Panc1 (cell line): ENCODE measurements around the gene FAM216A. TPM values are rescaled to one million over a fixed set of nuclear protein-coding genes. Genes with fewer than 3 reads are reported as not detected.

Experiments
- ATAC-seq: fragments of 200-7000 bp; cut with Tn5 transposase; 2 replicates; pipeline ENCODE4 v1.9.1; 2020; ENCODE audit warnings: mild to moderate bottlenecking, moderate library complexity
- BruUV-seq: library from RNA; stranded (reverse); fragments of 400-500 nt; replicated peaks from 2 replicates; lab custom pipeline; 2021; lab: Mats Ljungman, UMichigan
- CTCF ChIA-PET: fragments of 300-600 bp; sonication (Branson Sonifier 250); formaldehyde crosslinking; loops from one replicate; lab custom pipeline; 2022; ENCODE audit warnings: antibody characterized with exemption; lab: Charles Lee
- POLR2A ChIA-PET: fragments of 300-600 bp; sonication (Branson Sonifier 250); formaldehyde crosslinking; loops from one replicate; lab custom pipeline; 2022; ENCODE audit warnings: antibody characterized with exemption; lab: Charles Lee
- DNase-seq: peaks from one replicate; pipeline ENCODE4 v3.0.0-alpha.2; 2010; ENCODE audit warnings: low read depth, low spot score
- H3K27ac ChIP-seq: 2 replicates; pipeline ENCODE4 v1.5.1; 2011; ENCODE audit warnings: mild to moderate bottlenecking, low read length, inconsistent platforms
- H3K27me3 ChIP-seq: fragments of 200-500 bp; sonication (Bioruptor generic); 2 replicates; pipeline ENCODE4 v1.6.0; 2014; ENCODE audit warnings: low read length, inconsistent platforms; ENCODE audit not compliant: control insufficient read depth, insufficient read depth
- H3K36me3 ChIP-seq: fragments of 200-500 bp; sonication (Bioruptor generic); 2 replicates; pipeline ENCODE4 v1.5.1; 2014; ENCODE audit warnings: inconsistent platforms, mild to moderate bottlenecking, low read length, moderate library complexity; ENCODE audit not compliant: control insufficient read depth, insufficient read depth
- H3K4me1 ChIP-seq: 2 replicates; pipeline ENCODE4 v1.5.1; 2011; ENCODE audit warnings: inconsistent platforms, mild to moderate bottlenecking, low read length, moderate library complexity; ENCODE audit not compliant: control insufficient read depth, insufficient read depth
- H3K4me3 ChIP-seq, 2 experiments: 2 replicates each; pipeline ENCODE4 v1.5.1; 2011 to 2012; ENCODE audit warnings: low read depth in 2 of 2, low read length in 2 of 2, mild to moderate bottlenecking in 2 of 2, inconsistent platforms in 1 of 2, moderate library complexity in 1 of 2
- H3K9me3 ChIP-seq: fragments of 200-500 bp; sonication (Bioruptor generic); 2 replicates; pipeline ENCODE4 v1.5.1; 2014; ENCODE audit warnings: low read depth, mild to moderate bottlenecking, inconsistent platforms, low read length, moderate library complexity; ENCODE audit not compliant: control insufficient read depth, insufficient read depth
- CTCF ChIP-seq: fragments of 450-650 bp; IDR thresholded peaks from 2 replicates; pipeline ENCODE4 v1.5.1; 2017; ENCODE audit warnings: mild to moderate bottlenecking
- POLR2AphosphoS5 ChIP-seq: IDR thresholded peaks from 2 replicates; pipeline ENCODE4 v1.6.1; 2012; ENCODE audit warnings: mild to moderate bottlenecking, low read depth, low read length, moderate library complexity
- REST ChIP-seq, 2 experiments: IDR thresholded peaks; 2 replicates each; pipeline ENCODE4 v1.6.1; 2011 to 2012; ENCODE audit warnings: low read depth in 2 of 2, control low read depth in 1 of 2, low read length in 1 of 2, mild to moderate bottlenecking in 1 of 2, moderate library complexity in 1 of 2; ENCODE audit not compliant: insufficient read depth in 1 of 2
- SIN3A ChIP-seq: IDR thresholded peaks from 2 replicates; pipeline ENCODE4 v1.6.1; 2012; ENCODE audit warnings: low read depth, mild to moderate bottlenecking, low read length, moderate library complexity, borderline replicate concordance; ENCODE audit not compliant: insufficient read depth
- TCF7L2 ChIP-seq: IDR thresholded peaks from 2 replicates; pipeline ENCODE4 v1.6.1; 2011; ENCODE audit warnings: mild to moderate bottlenecking, low read depth, low read length, inconsistent platforms
- in situ Hi-C: cut with HindIII; loops from 2 replicates; pipeline ENCODE4 v1.10.0; 2016; ENCODE audit warnings: low sequenced_read_pairs, low pct_unique_long_range_greater_than_20kb
- intact Hi-C: fragments of 100-400 bp; cut with micrococcal nuclease; formaldehyde crosslinking; loops from one replicate; pipeline ENCODE4 v1.10.0; 2022; ENCODE audit not compliant: unreplicated experiment
- total RNA-seq: library from RNA; stranded (reverse); gene quantifications from one replicate; pipeline ENCODE4 v1.2.1, GENCODE V29; 2021; ENCODE audit not compliant: unreplicated experiment

Gene FAM216A
- total RNA-seq, 1 experiment from 2014 or later: 22.3 TPM

- no peak for TF ChIP-seq SIN3A
- no peak for TF ChIP-seq POLR2AphosphoS5
- no peak for TF ChIP-seq CTCF
- no peak for TF ChIP-seq REST (IDR thresholded peaks at IDR 0.05; ENCODE audit: insufficient read depth in 1 of 2, low read depth in 2 of 2, low read length in 1 of 2)
- TF ChIP-seq TCF7L2: no peak
- ChIA-PET POLR2A (no interaction called here), CTCF (interaction anchor here (0.7 kb wide), 1 partner anchor 33 kb away, joined by 4 read pairs; the partner anchor contains the start of genes FAM216A and GPN3)
- H3K4me1 ChIP-seq: peaks cover 19% of the 10 kb centered on the region
- H3K36me3 ChIP-seq: peaks cover 11% of the 10 kb centered on the region
- intact Hi-C loops (no loop called here), in situ Hi-C loops (loop anchor here (5.0 kb wide), 1 partner anchor 34 kb away; the partner anchor contains the start of genes FAM216A and GPN3)
- H3K27ac ChIP-seq: peak overlapping the region; percentile 97
- BruUV-seq: TSS peak; percentile 78
- H3K4me3 ChIP-seq: peak overlapping the region; percentile 91 to 99
- DNase-seq (no peak), ATAC-seq (peak; percentile 61)
- no peaks in the 10 kb centered on the region for H3K27me3 ChIP-seq
- no peaks in the 10 kb centered on the region for H3K9me3 ChIP-seq
Measured at GRCh38 chr12:110501399-110501751, 32.7 kb downstream of the FAM216A start.

- Histone ChIP-seq H3K4me3 (peak within 1 kb of the TSS; percentile 91 to 99), H3K27me3 (no peaks in the 10 kb centered on the region), H3K4me1 (peaks cover 19% of the 10 kb centered on the region), H3K27ac (peak within 1 kb of the TSS; percentile 97), H3K9me3 (no peaks in the 10 kb centered on the region), H3K36me3 (peaks cover 6% of the 10 kb centered on the region)
- 0 out of 2 replicates have a peak, but pooled peaks have one; percentile 40 for TF ChIP-seq SIN3A
- peak in 1 of 2 experiments; percentile 63; a peak in 1 of 4 replicates for TF ChIP-seq REST (IDR thresholded peaks at IDR 0.05; ENCODE audit: insufficient read depth in 1 of 2, low read depth in 2 of 2, low read length in 1 of 2)
- no peak for TF ChIP-seq CTCF
- peak; percentile 82 for TF ChIP-seq POLR2AphosphoS5
- no peak for TF ChIP-seq TCF7L2
- POLR2A ChIA-PET: no interaction called here
- intact Hi-C loops (no loop called here), in situ Hi-C loops (loop anchor here (5.0 kb wide), 1 partner anchor 35 kb away; the partner anchor contains the start of genes FAM216A and GPN3)
- ATAC-seq (peak; percentile 97), DNase-seq (peak; percentile 87)
- CTCF ChIA-PET: no interaction called here
- TSS peak; percentile 93 for BruUV-seq
Measured at GRCh38 chr12:110501752-110502738, 33.4 kb downstream of the FAM216A start, which contains the start of the genes RAD9B and VPS29. TSS of gene RAD9B (plus strand) at chr12:110502331. CDS start at chr12:110502338, 7 bp downstream. TSS of gene VPS29 (minus strand) at chr12:110502111. CDS start at chr12:110502051, 60 bp downstream.
